Right lobe of liver (tissue), 4 donors: ENCODE measurements around the gene RPS19.

ENCODE experiments used
- CTCF ChIP-seq, 4 donors: fragments of 200-600 bp in 3 of 4; fragments of 450-650 bp in 1 of 4; IDR thresholded peaks; one replicate each; pipeline versions ENCODE4 v1.5.1 to v1.8.0; 2016 to 2022; ENCODE audit warnings: antibody characterized with exemption in 4 of 4, mild to moderate bottlenecking in 2 of 4
- POLR2A ChIP-seq: fragments of 450-650 bp; IDR thresholded peaks from one replicate; pipeline ENCODE4 v1.6.1; 2017; ENCODE audit warnings: antibody characterized with exemption, mild to moderate bottlenecking
- donor health status: DM: no; HTN: no; CAD: no.
- donor health status: DM: no; HTN: no; CAD: no.
- donor health status: DM: no; HTN: yes; CAD: no.

GRCh38 chr19:41844601-41845000 lies 15.5 kb upstream of the RPS19 start, which contains the start of gene LYPD4:
- TF ChIP-seq CTCF (IDR thresholded peaks at IDR 0.05), result no peak
- TF ChIP-seq POLR2A, result no peak
